COLO668 (cell line): ENCODE results near the gene ZNF516.

Experiments
- DNase-seq: peaks from one replicate; lab custom pipeline; 2025; ENCODE audit not compliant: unreplicated experiment; lab: John Stamatoyannopoulos, UW

The ZNF516 gene

GRCh38 chr18:76348267-76349066 lies 146.6 kb downstream of the ZNF516 start:
- DNase-seq: peak; percentile 73

GRCh38 chr18:76347341-76347740 lies 147.7 kb downstream of the ZNF516 start:
- DNase-seq: no peak

GRCh38 chr18:76346490-76347130 lies 148.4 kb downstream of the ZNF516 start:
- no peak for DNase-seq

GRCh38 chr18:76345901-76346300 lies 149.1 kb downstream of the ZNF516 start:
- DNase-seq: no peak

- no peak for DNase-seq
Measured at GRCh38 chr18:76343938-76344569, 151.0 kb downstream of the ZNF516 start.

GRCh38 chr18:76340410-76340809 lies 154.6 kb downstream of the ZNF516 start:
- DNase-seq: no peak

- no peak for DNase-seq
Measured at GRCh38 chr18:76339246-76339620, 155.8 kb downstream of the ZNF516 start.

- no peak for DNase-seq
Measured at GRCh38 chr18:76338619-76339245, 156.3 kb downstream of the ZNF516 start.

- DNase-seq: no peak
Measured at GRCh38 chr18:76338088-76338487, 157.0 kb downstream of the ZNF516 start.

- no peak for DNase-seq
Measured at GRCh38 chr18:76335859-76336640, 159.0 kb downstream of the ZNF516 start.

- DNase-seq: no peak
Measured at GRCh38 chr18:76328140-76328539, 166.9 kb downstream of the ZNF516 start.

- DNase-seq: no peak
Measured at GRCh38 chr18:76323891-76324290, 171.2 kb downstream of the ZNF516 start.

GRCh38 chr18:76322686-76323085 lies 172.4 kb downstream of the ZNF516 start:
- no peak for DNase-seq

GRCh38 chr18:76319366-76319765 lies 175.7 kb downstream of the ZNF516 start:
- DNase-seq: no peak

- DNase-seq: no peak
Measured at GRCh38 chr18:76318607-76319006, 176.4 kb downstream of the ZNF516 start.

- DNase-seq: no peak
Measured at GRCh38 chr18:76317136-76317535, 177.9 kb downstream of the ZNF516 start.

GRCh38 chr18:76315722-76316230 lies 179.3 kb downstream of the ZNF516 start:
- no peak for DNase-seq

GRCh38 chr18:76314496-76314895 lies 180.5 kb downstream of the ZNF516 start:
- no peak for DNase-seq

GRCh38 chr18:76314015-76314414 lies 181.0 kb downstream of the ZNF516 start:
- DNase-seq: no peak
